Stimulated activated naive B cell treated with anti-CD40 and anti-IgM and Interleukin-4, amounts not matched to agents 10 μg/mL and 1 μg/mL and 100 μg/mL, for 72 hours (primary cell): ENCODE data around the gene PKM.

Experiments used
- ATAC-seq, 2 donors: fragments of 150-1000 bp; cut with Tn5 transposase; replicated peaks; 2 replicates each; pipeline ENCODE4 v1.10.0; 2021; ENCODE audit warnings: moderate library complexity in 1 of 2
- DNase-seq: peaks from one replicate; pipeline ENCODE4 v3.0.0; 2021
- H3K27ac Mint-ChIP-seq: one replicate; pipeline ENCODE4 v1.8.0; 2022; ENCODE audit warnings: mild to moderate bottlenecking, mixed read lengths
- H3K27me3 Mint-ChIP-seq, 2 donors: one replicate each; pipeline ENCODE4 v1.8.0; 2022; ENCODE audit warnings: mixed read lengths in 2 of 2
- H3K36me3 Mint-ChIP-seq, 2 donors: one replicate each; pipeline ENCODE4 v1.8.0; 2022; ENCODE audit warnings: mixed read lengths in 2 of 2, mild to moderate bottlenecking in 1 of 2
- H3K4me1 Mint-ChIP-seq, 2 donors: one replicate each; pipeline ENCODE4 v1.8.0; 2022; ENCODE audit warnings: mixed read lengths in 2 of 2, mild to moderate bottlenecking in 1 of 2
- H3K4me3 Mint-ChIP-seq, 2 donors: one replicate each; pipeline ENCODE4 v1.8.0; 2022; ENCODE audit warnings: mild to moderate bottlenecking in 2 of 2, mixed read lengths in 2 of 2, moderate library complexity in 1 of 2
- H3K9me3 Mint-ChIP-seq, 2 donors: one replicate each; pipeline ENCODE4 v1.8.0; 2022; ENCODE audit warnings: mixed read lengths in 2 of 2, mild to moderate bottlenecking in 1 of 2

The PKM gene

GRCh38 chr15:72201391-72201921 is 29.5 kb downstream of the PKM start:
- DNase-seq: peak; percentile 46
- peaks cover 40 to 71% of the 10 kb centered on the region in 2 donors for H3K4me1 Mint-ChIP-seq
- ATAC-seq: peak; percentile 66 to 77
- no peaks in the 10 kb centered on the region for H3K9me3 Mint-ChIP-seq
- H3K27ac Mint-ChIP-seq: peak overlapping the region; percentile 91
- peaks cover 12 to 17% of the 10 kb centered on the region in 2 donors for H3K27me3 Mint-ChIP-seq
- peaks cover 59 to 79% of the 10 kb centered on the region in 2 donors for H3K36me3 Mint-ChIP-seq
- H3K4me3 Mint-ChIP-seq: peak overlapping the region in 1 of 2 donors; percentile 54

GRCh38 chr15:72200395-72201237 is 30.4 kb downstream of the PKM start:
- H3K9me3 Mint-ChIP-seq: no peaks in the 10 kb centered on the region
- peaks cover 55 to 70% of the 10 kb centered on the region in 2 donors for H3K36me3 Mint-ChIP-seq
- H3K27ac Mint-ChIP-seq: peak overlapping the region; percentile 91
- peaks cover 38 to 68% of the 10 kb centered on the region in 2 donors for H3K4me1 Mint-ChIP-seq
- ATAC-seq (no peak), DNase-seq (no peak)
- H3K27me3 Mint-ChIP-seq: peaks cover 17 to 25% of the 10 kb centered on the region in 2 donors
- H3K4me3 Mint-ChIP-seq: peak overlapping the region; percentile 47 to 54

- DNase-seq (peak; percentile 65), ATAC-seq (peak; percentile 54 to 59)
- Mint-ChIP-seq H3K36me3 (peaks cover 50 to 62% of the 10 kb centered on the region in 2 donors), H3K27me3 (peaks cover 17 to 25% of the 10 kb centered on the region in 2 donors), H3K9me3 (no peaks in the 10 kb centered on the region), H3K27ac (peak overlapping the region; percentile 3), H3K4me3 (no peak overlapping the region), H3K4me1 (peaks cover 42 to 67% of the 10 kb centered on the region in 2 donors)
Measured at GRCh38 chr15:72199721-72200212, 31.2 kb downstream of the PKM start.

- no peak overlapping the region for H3K4me3 Mint-ChIP-seq
- peaks cover 17 to 25% of the 10 kb centered on the region in 2 donors for H3K27me3 Mint-ChIP-seq
- no peak overlapping the region for H3K27ac Mint-ChIP-seq
- DNase-seq: no peak
- no peaks in the 10 kb centered on the region for H3K9me3 Mint-ChIP-seq
- H3K36me3 Mint-ChIP-seq: peaks cover 48 to 56% of the 10 kb centered on the region in 2 donors
- ATAC-seq: no peak
- peaks cover 42 to 62% of the 10 kb centered on the region in 2 donors for H3K4me1 Mint-ChIP-seq
Measured at GRCh38 chr15:72199205-72199515, 31.8 kb downstream of the PKM start.

- ATAC-seq (no peak), DNase-seq (no peak)
- peaks cover 47 to 55% of the 10 kb centered on the region in 2 donors for H3K36me3 Mint-ChIP-seq
- peaks cover 17 to 25% of the 10 kb centered on the region in 2 donors for H3K27me3 Mint-ChIP-seq
- H3K4me3 Mint-ChIP-seq: peak overlapping the region; percentile 82 to 86
- peak overlapping the region; percentile 95 for H3K27ac Mint-ChIP-seq
- peaks cover 42 to 57% of the 10 kb centered on the region in 2 donors for H3K4me1 Mint-ChIP-seq
- no peaks in the 10 kb centered on the region for H3K9me3 Mint-ChIP-seq
Measured at GRCh38 chr15:72198356-72199204, 32.4 kb downstream of the PKM start.

GRCh38 chr15:72197460-72198355 is 33.3 kb downstream of the PKM start, which contains the start of gene GRAMD2A:
Gene GRAMD2A, minus strand, starts transcription at chr15:72197787.
- DNase-seq: no peak
- H3K4me1 Mint-ChIP-seq: peaks cover 33 to 49% of the 10 kb centered on the region in 2 donors
- peak within 1 kb of the TSS; percentile 95 for H3K27ac Mint-ChIP-seq
- peak; percentile 18 to 27 for ATAC-seq
- peaks cover 39 to 47% of the 10 kb centered on the region in 2 donors for H3K36me3 Mint-ChIP-seq
- no peaks in the 10 kb centered on the region for H3K9me3 Mint-ChIP-seq
- H3K27me3 Mint-ChIP-seq: peaks cover 17 to 25% of the 10 kb centered on the region in 2 donors
- peak within 1 kb of the TSS; percentile 82 to 86 for H3K4me3 Mint-ChIP-seq

- H3K27me3 Mint-ChIP-seq: peaks cover 17 to 25% of the 10 kb centered on the region in 2 donors
- ATAC-seq (no peak), DNase-seq (no peak)
- H3K36me3 Mint-ChIP-seq: peaks cover 34 to 41% of the 10 kb centered on the region in 2 donors
- no peaks in the 10 kb centered on the region for H3K9me3 Mint-ChIP-seq
- peak overlapping the region; percentile 65 for H3K27ac Mint-ChIP-seq
- peaks cover 28 to 42% of the 10 kb centered on the region in 2 donors for H3K4me1 Mint-ChIP-seq
- H3K4me3 Mint-ChIP-seq: peak overlapping the region; percentile 63 to 65
Measured at GRCh38 chr15:72197041-72197459, 33.9 kb downstream of the PKM start.

- ATAC-seq: no peak
- Mint-ChIP-seq H3K4me1 (peaks cover 26 to 37% of the 10 kb centered on the region in 2 donors), H3K9me3 (no peaks in the 10 kb centered on the region), H3K27ac (peak overlapping the region; percentile 71), H3K4me3 (peak overlapping the region; percentile 25), H3K36me3 (peaks cover 34 to 39% of the 10 kb centered on the region in 2 donors), H3K27me3 (peaks cover 17 to 28% of the 10 kb centered on the region in 2 donors)
- DNase-seq: no peak
Measured at GRCh38 chr15:72196409-72197040, 34.5 kb downstream of the PKM start.

- peaks cover 24 to 25% of the 10 kb centered on the region in 2 donors for H3K36me3 Mint-ChIP-seq
- peaks cover 14 to 25% of the 10 kb centered on the region in 2 donors for H3K4me1 Mint-ChIP-seq
- H3K4me3 Mint-ChIP-seq: no peak overlapping the region
- no peaks in the 10 kb centered on the region for H3K9me3 Mint-ChIP-seq
- H3K27ac Mint-ChIP-seq: no peak overlapping the region
- H3K27me3 Mint-ChIP-seq: peaks cover 23 to 38% of the 10 kb centered on the region in 2 donors
- peak; percentile 40 to 41 for ATAC-seq
- DNase-seq: no peak
Measured at GRCh38 chr15:72195101-72195511, 35.9 kb downstream of the PKM start.

- Mint-ChIP-seq H3K36me3 (peaks cover 13 to 16% of the 10 kb centered on the region in 2 donors), H3K9me3 (no peaks in the 10 kb centered on the region), H3K4me3 (no peak overlapping the region), H3K4me1 (peaks cover 14 to 25% of the 10 kb centered on the region in 2 donors), H3K27me3 (peaks cover 23 to 39% of the 10 kb centered on the region in 2 donors), H3K27ac (no peak overlapping the region)
- ATAC-seq: no peak
- DNase-seq: no peak
Measured at GRCh38 chr15:72193836-72194396, 37.1 kb downstream of the PKM start.

GRCh38 chr15:72192416-72192815 is 38.6 kb downstream of the PKM start:
- no peak for DNase-seq
- peaks cover 7 to 18% of the 10 kb centered on the region in 2 donors for H3K4me1 Mint-ChIP-seq
- ATAC-seq: no peak
- H3K27ac Mint-ChIP-seq: no peak overlapping the region
- H3K9me3 Mint-ChIP-seq: no peaks in the 10 kb centered on the region
- no peak overlapping the region for H3K4me3 Mint-ChIP-seq
- peaks cover 0 to 4% of the 10 kb centered on the region in 2 donors for H3K36me3 Mint-ChIP-seq
- H3K27me3 Mint-ChIP-seq: peaks cover 17 to 32% of the 10 kb centered on the region in 2 donors

- ATAC-seq: no peak
- DNase-seq: no peak
- Mint-ChIP-seq H3K36me3 (no peaks in the 10 kb centered on the region), H3K27ac (no peak overlapping the region), H3K4me3 (no peak overlapping the region), H3K27me3 (peaks cover 15 to 26% of the 10 kb centered on the region in 2 donors), H3K9me3 (no peaks in the 10 kb centered on the region), H3K4me1 (no peaks in the 10 kb centered on the region)
Measured at GRCh38 chr15:72189250-72189902, 41.6 kb downstream of the PKM start.
